GM04503 (cell line): Measurements from ENCODE around the gene BSPRY.

ENCODE experiments used
- DNase-seq: peaks from one replicate; pipeline ENCODE4 v3.0.0-alpha.2; 2012; ENCODE audit warnings: low read depth

The BSPRY gene

GRCh38 chr9:113349445-113350094 is at the start of gene BSPRY:
BSPRY (plus strand) TSS chr9:113349541; CDS start chr9:113349580, 39 bp downstream.
- DNase-seq = no peak

GRCh38 chr9:113299800-113300292 is 49.5 kb upstream of the BSPRY start:
- no peak for DNase-seq

GRCh38 chr9:113301548-113301947 is 47.8 kb upstream of the BSPRY start:
- no peak for DNase-seq

GRCh38 chr9:113302792-113303418 is 46.4 kb upstream of the BSPRY start, which contains the start of gene RNF183:
RNF183 (minus strand) TSS chr9:113303376; CDS start chr9:113298184, 5,192 bp downstream.
- DNase-seq = no peak

- DNase-seq = no peak
Measured at GRCh38 chr9:113306566-113306965, 42.8 kb upstream of the BSPRY start.

- DNase-seq = no peak
Measured at GRCh38 chr9:113307396-113307975, 41.9 kb upstream of the BSPRY start.

GRCh38 chr9:113309204-113309813 is 40.0 kb upstream of the BSPRY start:
- DNase-seq = no peak

- DNase-seq = no peak
Measured at GRCh38 chr9:113310538-113310937, 38.8 kb upstream of the BSPRY start.

GRCh38 chr9:113311961-113312360 is 37.4 kb upstream of the BSPRY start:
- no peak for DNase-seq

GRCh38 chr9:113313261-113313660 is 36.1 kb upstream of the BSPRY start:
- DNase-seq = no peak

GRCh38 chr9:113315231-113315630 is 34.1 kb upstream of the BSPRY start:
- DNase-seq = no peak

- DNase-seq = no peak
Measured at GRCh38 chr9:113316030-113316429, 33.3 kb upstream of the BSPRY start.

- no peak for DNase-seq
Measured at GRCh38 chr9:113317777-113318176, 31.6 kb upstream of the BSPRY start.

GRCh38 chr9:113319054-113319453 is 30.3 kb upstream of the BSPRY start:
- DNase-seq = no peak

GRCh38 chr9:113320051-113320450 is 29.3 kb upstream of the BSPRY start:
- DNase-seq = no peak

GRCh38 chr9:113322671-113323070 is 26.7 kb upstream of the BSPRY start:
- DNase-seq = no peak

- no peak for DNase-seq
Measured at GRCh38 chr9:113326230-113326629, 23.1 kb upstream of the BSPRY start.

- no peak for DNase-seq
Measured at GRCh38 chr9:113328045-113328782, 21.1 kb upstream of the BSPRY start.

- no peak for DNase-seq
Measured at GRCh38 chr9:113331780-113332179, 17.6 kb upstream of the BSPRY start.

GRCh38 chr9:113337714-113338113 is 11.6 kb upstream of the BSPRY start:
- no peak for DNase-seq

GRCh38 chr9:113340011-113340699 is 9.2 kb upstream of the BSPRY start, which contains the start of gene WDR31:
WDR31 (minus strand) TSS chr9:113340275; CDS start chr9:113332022, 8,253 bp downstream.
- peak; percentile 47 for DNase-seq
